Activated T-cell treated with anti-CD3 and anti-CD28 coated beads, Interleukin-2, amount 50 U/mL, for 72 hours (primary cell): ENCODE measurements around the gene RTP5. TPM values are rescaled to one million over a fixed set of nuclear protein-coding genes. Genes with fewer than 3 reads are reported as not detected.

Experiments
- ATAC-seq, 2 donors: fragments of 150-1000 bp; cut with Tn5 transposase; replicated peaks in 1 of 2; 2 replicates each; pipeline ENCODE4 v1.10.0; 2021; ENCODE audit warnings: moderate library complexity in 2 of 2, mild to moderate bottlenecking in 1 of 2
- DNase-seq, 2 donors: peaks; one replicate each; pipeline ENCODE4 v3.0.0; 2021 to 2022; ENCODE audit warnings: mixed read lengths in 1 of 2
- H3K27ac Mint-ChIP-seq: one replicate; pipeline ENCODE4 v1.8.0; 2022; ENCODE audit warnings: mild to moderate bottlenecking, moderate library complexity, mixed read lengths
- H3K27me3 Mint-ChIP-seq: one replicate; pipeline ENCODE4 v1.8.0; 2022; ENCODE audit warnings: low read depth, mixed read lengths
- H3K36me3 Mint-ChIP-seq, 2 donors: one replicate each; pipeline ENCODE4 v1.8.0; 2022; ENCODE audit warnings: mixed read lengths in 2 of 2, mild to moderate bottlenecking in 1 of 2; ENCODE audit not compliant: insufficient read depth in 2 of 2
- H3K4me1 Mint-ChIP-seq: one replicate; pipeline ENCODE4 v1.8.0; 2022; ENCODE audit warnings: low read depth, mixed read lengths
- H3K4me3 Mint-ChIP-seq, 2 donors: one replicate each; pipeline ENCODE4 v1.8.0; 2022; ENCODE audit warnings: mild to moderate bottlenecking in 2 of 2, mixed read lengths in 2 of 2, moderate library complexity in 2 of 2
- H3K9me3 Mint-ChIP-seq, 2 donors: one replicate each; pipeline ENCODE4 v1.8.0; 2022; ENCODE audit warnings: mixed read lengths in 2 of 2
- total RNA-seq, 2 donors: library from RNA; stranded (reverse); gene quantifications; one replicate each; pipeline ENCODE4 v1.2.3, GENCODE V29; 2022

Gene RTP5
- total RNA-seq, 2 donors from 2014 or later = 0.12 to 0.56 TPM

DNA sequence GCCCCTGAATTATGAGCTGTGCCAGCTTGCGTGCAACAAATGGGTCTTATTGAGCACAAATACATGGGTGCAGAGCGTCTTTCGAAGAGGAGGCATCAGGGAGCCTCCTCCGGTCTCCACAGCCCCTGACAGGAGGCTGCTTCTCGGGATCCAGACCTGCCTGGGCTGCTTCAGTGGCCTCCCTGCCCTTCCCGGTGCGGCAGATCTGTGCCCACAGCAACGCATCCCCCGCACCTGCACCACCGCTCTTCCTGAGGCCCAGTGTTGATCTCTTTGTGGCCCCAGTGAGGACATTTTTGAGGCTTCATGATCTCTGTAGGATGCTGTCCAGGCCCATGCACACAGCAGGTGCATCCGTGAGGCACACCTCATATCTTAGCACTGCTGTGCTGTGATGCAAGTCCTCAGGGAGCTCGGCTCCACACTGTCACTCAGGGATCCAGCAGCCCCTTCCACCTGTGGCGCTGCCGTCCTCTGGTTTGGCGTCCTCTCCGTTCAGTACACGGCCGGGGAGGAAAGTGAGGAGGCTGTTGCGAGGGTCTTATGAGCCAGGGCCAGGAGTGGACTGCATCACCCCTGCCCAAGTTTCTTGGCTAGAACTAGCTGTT, 17.4 kb downstream of the RTP5 start:
- Mint-ChIP-seq H3K4me1 (peaks cover 45% of the 10 kb centered on the region), H3K36me3 (peaks cover 0 to 13% of the 10 kb centered on the region in 2 donors), H3K27ac (no peak overlapping the region), H3K27me3 (no peaks in the 10 kb centered on the region), H3K4me3 (no peak overlapping the region), H3K9me3 (no peaks in the 10 kb centered on the region)
- DNase-seq (no peak), ATAC-seq (no peak)

DNA sequence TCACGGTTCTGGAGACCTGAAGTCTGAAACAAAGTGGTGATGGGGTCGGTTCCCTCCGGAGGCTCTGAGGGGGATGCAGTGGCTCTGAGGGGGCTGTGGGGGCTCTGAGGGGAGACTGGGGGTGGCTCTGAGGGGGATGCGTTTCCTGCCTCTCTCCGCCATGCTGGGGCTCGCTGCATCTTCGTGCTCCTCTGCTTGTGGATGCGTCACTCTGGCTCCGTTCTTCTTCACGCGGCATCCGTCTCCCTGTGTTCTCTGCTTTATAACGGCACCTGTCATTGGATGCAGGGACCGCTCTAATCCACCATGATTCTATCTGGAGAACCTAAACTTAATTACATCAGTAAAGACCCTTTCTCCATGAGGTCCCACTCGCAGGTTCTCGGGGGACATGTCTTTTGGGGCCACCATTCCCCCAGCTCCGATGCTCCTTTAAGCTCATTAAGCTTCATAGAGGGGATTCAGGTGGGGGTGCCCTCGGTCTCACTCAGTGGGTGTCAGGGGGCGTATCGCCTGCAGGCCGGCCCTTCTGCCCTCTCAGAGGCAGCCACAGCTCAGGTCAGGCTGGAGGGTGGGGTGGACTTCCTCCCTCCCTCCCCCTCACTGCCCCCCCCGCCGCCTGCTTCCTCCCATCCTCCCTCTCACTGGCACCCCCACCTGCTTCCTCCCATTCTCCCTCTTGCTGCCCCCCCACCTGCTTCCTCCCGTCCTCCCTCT, 18.4 kb downstream of the RTP5 start:
- Mint-ChIP-seq H3K9me3 (no peaks in the 10 kb centered on the region), H3K27ac (no peak overlapping the region), H3K27me3 (no peaks in the 10 kb centered on the region), H3K36me3 (peaks cover 0 to 13% of the 10 kb centered on the region in 2 donors), H3K4me3 (no peak overlapping the region), H3K4me1 (peaks cover 34% of the 10 kb centered on the region)
- ATAC-seq = no peak
- no peak for DNase-seq

DNA sequence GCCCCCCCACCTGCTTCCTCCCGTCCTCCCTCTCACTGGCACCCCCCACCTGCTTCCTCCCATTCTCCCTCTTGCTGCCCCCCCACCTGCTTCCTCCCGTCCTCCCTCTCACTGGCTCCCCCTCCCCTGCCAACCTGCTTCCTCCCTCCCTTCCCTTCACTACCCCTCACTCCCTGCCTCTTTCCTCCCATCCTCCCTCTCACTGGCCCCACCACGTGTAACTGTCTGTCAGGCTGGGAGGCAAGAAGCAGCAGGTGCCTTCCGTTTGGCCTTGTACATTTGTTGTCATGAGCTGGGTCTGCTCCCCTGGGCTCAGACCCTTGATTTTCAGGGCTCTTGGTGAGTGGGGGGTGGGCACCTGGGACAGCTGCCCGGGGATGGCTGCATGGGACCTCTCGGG, 19.1 kb downstream of the RTP5 start:
- peaks cover 28% of the 10 kb centered on the region for H3K4me1 Mint-ChIP-seq
- no peak overlapping the region for H3K27ac Mint-ChIP-seq
- no peaks in the 10 kb centered on the region for H3K9me3 Mint-ChIP-seq
- no peak overlapping the region for H3K4me3 Mint-ChIP-seq
- DNase-seq (no peak), ATAC-seq (no peak)
- no peaks in the 10 kb centered on the region for H3K27me3 Mint-ChIP-seq
- H3K36me3 Mint-ChIP-seq = peaks cover 0 to 13% of the 10 kb centered on the region in 2 donors

DNA sequence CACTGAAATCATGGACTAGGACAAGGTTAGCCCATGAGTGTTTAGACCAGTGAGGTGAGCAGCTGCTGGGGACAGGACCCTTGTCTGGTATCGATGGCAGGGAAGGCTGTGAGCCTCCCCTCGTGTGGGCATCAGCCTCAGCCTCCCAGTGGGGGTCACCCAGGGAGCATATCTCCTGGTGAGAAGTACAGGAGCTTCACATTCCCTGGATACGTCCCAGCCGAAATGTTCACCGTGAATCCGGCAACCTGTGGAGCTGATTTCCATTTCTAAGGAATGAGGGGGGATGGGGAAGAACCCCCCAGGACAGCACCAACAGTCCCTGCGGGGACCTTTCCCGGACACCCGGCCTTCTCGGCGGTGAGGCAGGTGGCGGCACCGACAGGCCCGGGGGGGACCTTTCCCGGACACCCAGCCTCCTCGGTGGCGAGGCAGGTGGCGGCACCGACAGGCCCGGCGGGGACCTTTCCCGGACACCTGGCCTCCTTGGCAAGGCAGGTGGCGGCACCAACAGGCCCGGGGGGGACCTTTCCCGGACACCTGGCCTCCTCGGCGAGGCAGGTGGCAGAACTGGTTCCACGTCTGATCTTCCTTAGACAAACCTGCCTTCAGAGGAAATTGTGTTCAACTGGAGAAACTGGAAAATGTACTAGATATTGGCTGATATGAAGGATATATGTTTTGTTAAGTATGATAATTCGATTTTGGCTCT, 21.2 kb downstream of the RTP5 start:
- Mint-ChIP-seq H3K9me3 (no peaks in the 10 kb centered on the region), H3K27me3 (no peaks in the 10 kb centered on the region), H3K4me3 (no peak overlapping the region), H3K27ac (no peak overlapping the region), H3K36me3 (peaks cover 0 to 9% of the 10 kb centered on the region in 2 donors), H3K4me1 (peaks cover 16% of the 10 kb centered on the region)
- ATAC-seq (no peak), DNase-seq (no peak)

DNA sequence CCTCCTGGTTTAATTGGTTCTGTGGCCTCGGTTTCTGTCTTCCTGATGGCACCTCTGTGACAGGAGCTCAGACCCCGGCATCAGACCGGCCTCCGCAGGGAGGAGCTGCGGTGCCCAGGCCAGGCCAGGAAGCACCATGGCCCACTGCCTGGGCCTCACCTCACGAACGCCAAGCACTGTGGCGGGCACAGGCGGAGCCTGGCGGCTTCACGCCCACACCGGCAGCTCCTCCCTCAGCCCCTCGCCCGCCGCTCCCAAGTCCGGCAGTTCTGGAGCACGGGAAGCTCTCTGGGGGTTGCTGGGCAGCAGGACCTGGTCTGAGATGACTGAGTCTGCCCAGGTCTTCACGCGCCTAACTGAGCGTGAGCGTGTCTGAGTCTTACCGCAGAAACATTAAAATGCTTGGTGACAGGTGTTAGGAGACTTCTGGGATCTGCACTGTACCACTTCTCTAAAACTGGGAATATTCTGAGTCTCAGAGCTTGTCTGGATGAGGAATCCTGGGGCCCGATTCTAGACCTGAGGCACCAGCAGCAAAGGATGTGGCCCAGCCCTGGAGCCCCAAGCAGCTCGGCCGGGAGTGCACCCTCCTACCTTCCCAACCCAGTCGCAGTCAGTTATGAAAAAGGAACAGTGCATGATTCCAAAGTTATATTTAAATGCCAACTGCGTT, 21.9 kb downstream of the RTP5 start:
- Mint-ChIP-seq H3K27me3 (no peaks in the 10 kb centered on the region), H3K36me3 (peaks cover 2 to 9% of the 10 kb centered on the region in 2 donors), H3K27ac (no peak overlapping the region), H3K4me3 (no peak overlapping the region), H3K4me1 (peaks cover 13% of the 10 kb centered on the region), H3K9me3 (peaks cover 0 to 2% of the 10 kb centered on the region in 2 donors)
- DNase-seq (no peak), ATAC-seq (no peak)

DNA sequence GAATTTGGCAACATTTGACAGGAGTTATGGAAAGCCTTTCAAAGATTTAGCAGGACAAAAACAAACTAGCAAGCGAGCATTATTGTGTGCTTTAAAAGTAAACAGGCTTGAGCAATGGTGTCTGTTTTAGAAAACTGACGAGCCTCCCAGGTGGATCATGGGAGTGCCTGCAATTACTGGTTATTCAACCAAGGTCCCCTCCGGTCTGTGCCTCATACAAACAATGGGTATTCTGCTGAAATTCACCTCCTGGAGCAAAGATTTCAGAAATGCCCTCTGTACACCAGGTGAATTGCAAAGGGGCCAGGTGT, 22.4 kb downstream of the RTP5 start:
- peaks cover 10% of the 10 kb centered on the region for H3K4me1 Mint-ChIP-seq
- peaks cover 0 to 2% of the 10 kb centered on the region in 2 donors for H3K9me3 Mint-ChIP-seq
- no peaks in the 10 kb centered on the region for H3K27me3 Mint-ChIP-seq
- no peak overlapping the region for H3K4me3 Mint-ChIP-seq
- ATAC-seq (no peak), DNase-seq (no peak)
- H3K27ac Mint-ChIP-seq = no peak overlapping the region
- peaks cover 2 to 9% of the 10 kb centered on the region in 2 donors for H3K36me3 Mint-ChIP-seq

DNA sequence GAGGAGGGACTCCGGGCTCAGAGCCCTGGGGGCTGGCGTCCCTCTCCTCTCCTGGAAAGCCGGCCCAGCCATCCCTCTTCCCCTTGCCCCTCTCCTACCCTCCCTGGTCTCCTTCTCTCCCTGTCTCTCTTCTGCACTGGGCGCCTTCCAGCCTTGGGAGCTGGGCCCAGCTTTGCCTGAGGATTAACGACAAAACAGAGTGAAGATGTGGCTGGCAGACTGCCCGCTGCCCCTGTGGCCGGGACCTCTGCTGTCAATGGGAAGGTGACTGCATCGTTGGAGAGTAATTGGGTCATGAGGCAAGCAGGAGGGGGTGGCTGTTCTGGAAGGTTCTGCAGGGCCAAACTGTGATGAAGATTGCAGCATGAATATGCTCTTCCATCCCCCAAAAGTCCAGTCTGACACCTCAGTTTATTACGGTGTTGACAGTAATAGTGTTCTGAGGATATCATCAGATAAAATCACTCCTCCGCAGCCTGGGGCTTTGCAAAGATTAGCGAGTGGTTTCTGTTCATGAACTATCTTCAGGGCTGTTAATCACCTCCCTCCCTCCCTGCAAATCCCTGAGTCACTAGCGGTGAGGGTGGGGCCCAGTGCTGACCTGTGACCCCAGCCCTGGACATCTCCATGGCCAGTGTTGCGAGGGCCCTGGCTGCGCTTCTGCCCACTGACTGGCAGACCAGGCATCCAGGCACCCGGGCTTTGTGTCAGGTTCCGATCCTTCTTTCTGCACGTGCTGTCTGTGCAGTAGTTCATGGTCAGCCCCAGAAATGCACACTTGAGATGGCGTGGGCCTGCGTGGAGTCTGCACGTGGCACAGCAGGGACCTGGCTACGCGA, 23.0 kb downstream of the RTP5 start:
- Mint-ChIP-seq H3K4me1 (peaks cover 10% of the 10 kb centered on the region), H3K4me3 (no peak overlapping the region), H3K27me3 (no peaks in the 10 kb centered on the region), H3K27ac (no peak overlapping the region), H3K9me3 (peaks cover 0 to 2% of the 10 kb centered on the region in 2 donors), H3K36me3 (peaks cover 2 to 8% of the 10 kb centered on the region in 2 donors)
- DNase-seq (no peak), ATAC-seq (no peak)

DNA sequence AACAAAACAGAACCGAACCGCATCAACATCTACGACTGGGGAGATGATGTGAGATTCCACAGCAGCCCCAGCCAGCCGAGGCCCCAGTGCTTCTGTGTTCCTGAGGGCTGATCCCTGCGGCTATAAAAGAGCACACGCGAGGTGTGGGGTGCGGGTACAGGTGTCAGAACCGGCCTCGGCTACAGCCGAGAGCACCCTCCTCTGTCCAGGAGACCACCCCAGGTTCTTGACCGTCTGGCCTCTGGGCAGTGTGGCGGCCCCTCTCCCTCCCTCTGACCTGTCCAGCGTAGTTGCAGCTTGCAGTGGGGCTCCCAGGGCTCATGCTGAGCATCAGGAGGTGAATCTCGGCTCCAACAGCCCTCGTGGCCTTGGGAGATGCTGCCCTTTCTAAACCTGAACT, 23.7 kb downstream of the RTP5 start:
- H3K4me1 Mint-ChIP-seq = peaks cover 5% of the 10 kb centered on the region
- peaks cover 2 to 7% of the 10 kb centered on the region in 2 donors for H3K36me3 Mint-ChIP-seq
- ATAC-seq (no peak), DNase-seq (no peak)
- H3K9me3 Mint-ChIP-seq = peaks cover 0 to 2% of the 10 kb centered on the region in 2 donors
- no peak overlapping the region for H3K27ac Mint-ChIP-seq
- no peaks in the 10 kb centered on the region for H3K27me3 Mint-ChIP-seq
- H3K4me3 Mint-ChIP-seq = no peak overlapping the region

DNA sequence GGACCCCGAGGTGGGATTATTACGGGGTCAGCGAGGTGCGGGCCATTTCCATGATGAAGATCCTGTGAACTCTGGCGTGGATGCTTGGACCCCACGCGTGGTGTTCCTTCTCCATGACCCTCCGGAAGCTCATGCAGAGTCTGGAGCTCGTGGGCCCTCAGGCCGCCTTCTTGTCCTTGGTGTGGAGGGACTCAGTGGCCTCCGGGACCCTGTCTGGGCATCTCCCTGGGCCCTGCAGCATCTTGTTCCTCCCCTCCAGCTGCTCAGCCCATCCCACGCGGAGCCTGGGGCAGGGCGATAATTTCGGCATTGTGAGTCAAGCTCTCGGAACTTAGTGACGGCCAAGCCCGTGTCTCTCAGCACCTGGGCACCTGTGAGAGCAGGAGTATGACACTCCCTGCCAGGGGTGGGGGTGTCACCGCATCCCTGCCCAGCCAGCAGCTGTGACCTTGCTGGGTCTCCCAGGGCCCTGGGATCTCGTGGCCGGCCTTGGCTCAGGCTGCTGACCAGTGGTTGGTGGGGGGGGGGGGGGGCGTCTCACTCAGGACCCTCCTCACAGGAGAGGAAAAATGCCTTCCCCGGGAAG, 24.6 kb downstream of the RTP5 start:
- Mint-ChIP-seq H3K4me3 (no peak overlapping the region), H3K27me3 (no peaks in the 10 kb centered on the region), H3K27ac (no peak overlapping the region), H3K36me3 (peaks cover 2 to 5% of the 10 kb centered on the region in 2 donors), H3K4me1 (peaks cover 5% of the 10 kb centered on the region), H3K9me3 (peaks cover 0 to 2% of the 10 kb centered on the region in 2 donors)
- ATAC-seq (no peak), DNase-seq (no peak)

DNA sequence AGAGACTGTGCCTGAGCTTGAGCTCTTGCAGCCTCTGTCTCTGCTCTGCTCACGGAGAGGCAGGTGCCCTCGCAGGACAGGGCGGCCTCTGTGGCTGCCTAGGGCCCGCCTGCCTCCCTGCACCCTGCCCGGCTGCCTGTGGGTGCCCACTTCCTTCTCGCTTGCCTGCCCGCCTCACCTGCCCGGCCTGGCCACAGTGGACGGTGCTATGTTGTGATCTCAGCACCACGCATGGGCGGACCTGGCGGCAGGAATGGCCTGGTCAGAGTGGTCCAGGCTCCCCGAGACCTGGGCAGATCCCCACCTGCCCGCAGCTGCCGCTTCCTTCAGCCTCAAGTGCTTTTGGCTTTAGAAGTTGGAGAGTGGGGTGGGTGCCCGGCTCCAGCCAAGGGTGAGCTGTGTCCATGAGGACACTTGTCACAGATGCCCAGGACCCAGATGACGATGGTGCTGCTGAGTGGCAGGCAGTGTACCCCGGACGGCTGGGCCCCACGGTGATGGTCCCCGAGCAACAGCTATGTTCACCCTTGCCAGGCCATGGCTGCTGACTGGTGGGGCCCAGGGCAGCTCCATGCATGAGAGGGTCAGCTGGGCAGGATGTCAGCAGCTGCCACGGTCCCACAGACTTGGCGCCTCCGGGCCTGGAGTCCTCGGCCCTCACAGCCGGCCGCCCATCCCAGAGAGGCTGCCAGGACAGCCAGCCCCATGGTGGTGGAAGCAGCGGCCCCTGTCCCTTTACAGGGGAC, 25.3 kb downstream of the RTP5 start:
- Mint-ChIP-seq H3K4me1 (peaks cover 9% of the 10 kb centered on the region), H3K9me3 (peaks cover 0 to 2% of the 10 kb centered on the region in 2 donors), H3K27me3 (no peaks in the 10 kb centered on the region), H3K4me3 (no peak overlapping the region), H3K27ac (no peak overlapping the region), H3K36me3 (peaks cover 0 to 2% of the 10 kb centered on the region in 2 donors)
- DNase-seq (no peak), ATAC-seq (no peak)

DNA sequence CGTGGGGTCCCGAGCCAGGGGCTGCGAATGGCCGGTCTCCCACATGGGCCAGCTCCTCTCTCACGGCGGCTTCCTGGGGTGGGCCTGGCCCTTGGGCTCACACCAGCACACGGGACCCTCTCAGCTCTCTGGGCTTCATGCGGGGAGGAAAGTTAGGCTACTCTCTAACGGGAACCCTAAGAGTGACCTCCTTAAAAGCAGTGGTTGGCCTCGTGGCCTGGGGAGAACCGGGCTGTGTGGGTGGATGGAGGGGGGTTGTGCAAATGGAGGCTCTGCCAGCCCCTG, 25.8 kb downstream of the RTP5 start:
- H3K4me1 Mint-ChIP-seq = peaks cover 9% of the 10 kb centered on the region
- H3K27ac Mint-ChIP-seq = no peak overlapping the region
- H3K9me3 Mint-ChIP-seq = peaks cover 0 to 2% of the 10 kb centered on the region in 2 donors
- ATAC-seq (no peak), DNase-seq (no peak)
- no peaks in the 10 kb centered on the region for H3K27me3 Mint-ChIP-seq
- H3K36me3 Mint-ChIP-seq = peaks cover 0 to 2% of the 10 kb centered on the region in 2 donors
- no peak overlapping the region for H3K4me3 Mint-ChIP-seq
